NCI-H774 (cell line): ENCODE results near the gene SLC29A1.
A peak's percentile ranks its signal among the peaks of the same experiment; 100 is the strongest.
"Not testable (repeated sequence)": the region's sequence is repeated elsewhere in the genome, so short reads cannot be mapped to it uniquely, and the experiment has no call there.

ENCODE experiments used
- DNase-seq: peaks from one replicate; lab custom pipeline; 2025; lab: John Stamatoyannopoulos, UW

Gene SLC29A1

GRCh38 chr6:44223319-44224028 is at the start of gene SLC29A1:
Gene SLC29A1, plus strand, starts transcription at chr6:44223595. Its CDS starts 3,719 bp downstream, at chr6:44227314.
- peak; percentile 58 for DNase-seq

GRCh38 chr6:44176130-44176761 is 47.1 kb upstream of the SLC29A1 start:
- DNase-seq = no peak

- no peak for DNase-seq
Observed at GRCh38 chr6:44176762-44177509, 46.5 kb upstream of the SLC29A1 start.

GRCh38 chr6:44177691-44178423 is 45.5 kb upstream of the SLC29A1 start:
- DNase-seq = no peak

- DNase-seq = no peak
Observed at GRCh38 chr6:44178424-44179071, 44.8 kb upstream of the SLC29A1 start.

- DNase-seq = no peak
Observed at GRCh38 chr6:44179072-44179536, 44.3 kb upstream of the SLC29A1 start.

- no peak for DNase-seq
Observed at GRCh38 chr6:44179648-44180047, 43.7 kb upstream of the SLC29A1 start.

- no peak for DNase-seq
Observed at GRCh38 chr6:44180406-44180805, 43.0 kb upstream of the SLC29A1 start.

- no peak for DNase-seq
Observed at GRCh38 chr6:44180886-44181285, 42.5 kb upstream of the SLC29A1 start.

GRCh38 chr6:44181784-44182183 is 41.6 kb upstream of the SLC29A1 start:
- not testable (repeated sequence) for DNase-seq

- no peak for DNase-seq
Observed at GRCh38 chr6:44182911-44183390, 40.4 kb upstream of the SLC29A1 start.

- no peak for DNase-seq
Observed at GRCh38 chr6:44183783-44184182, 39.6 kb upstream of the SLC29A1 start.

- not testable (repeated sequence) for DNase-seq
Observed at GRCh38 chr6:44185356-44185755, 38.0 kb upstream of the SLC29A1 start.

- DNase-seq = no peak
Observed at GRCh38 chr6:44185953-44186634, 37.3 kb upstream of the SLC29A1 start.

GRCh38 chr6:44186635-44187025 is 36.8 kb upstream of the SLC29A1 start:
- DNase-seq = no peak

GRCh38 chr6:44188819-44189218 is 34.6 kb upstream of the SLC29A1 start:
- no peak for DNase-seq

GRCh38 chr6:44189257-44189656 is 34.1 kb upstream of the SLC29A1 start:
- no peak for DNase-seq

GRCh38 chr6:44190715-44191114 is 32.7 kb upstream of the SLC29A1 start:
- DNase-seq = no peak

GRCh38 chr6:44192428-44193041 is 30.9 kb upstream of the SLC29A1 start:
- no peak for DNase-seq

GRCh38 chr6:44193307-44193910 is 30.0 kb upstream of the SLC29A1 start:
- DNase-seq = no peak
